Stimulated activated CD4-positive, alpha-beta T cell treated with anti-CD3 and anti-CD28 coated beads, Interleukin-2, amount 100 ng/mL, for 4 hours (primary cell): ENCODE results near the gene SNRNP200.

Experiments used
- DNase-seq: peaks from one replicate; pipeline ENCODE4 v3.0.0-alpha.2; 2020; ENCODE audit warnings: low read depth

SNRNP200 gene

DNA sequence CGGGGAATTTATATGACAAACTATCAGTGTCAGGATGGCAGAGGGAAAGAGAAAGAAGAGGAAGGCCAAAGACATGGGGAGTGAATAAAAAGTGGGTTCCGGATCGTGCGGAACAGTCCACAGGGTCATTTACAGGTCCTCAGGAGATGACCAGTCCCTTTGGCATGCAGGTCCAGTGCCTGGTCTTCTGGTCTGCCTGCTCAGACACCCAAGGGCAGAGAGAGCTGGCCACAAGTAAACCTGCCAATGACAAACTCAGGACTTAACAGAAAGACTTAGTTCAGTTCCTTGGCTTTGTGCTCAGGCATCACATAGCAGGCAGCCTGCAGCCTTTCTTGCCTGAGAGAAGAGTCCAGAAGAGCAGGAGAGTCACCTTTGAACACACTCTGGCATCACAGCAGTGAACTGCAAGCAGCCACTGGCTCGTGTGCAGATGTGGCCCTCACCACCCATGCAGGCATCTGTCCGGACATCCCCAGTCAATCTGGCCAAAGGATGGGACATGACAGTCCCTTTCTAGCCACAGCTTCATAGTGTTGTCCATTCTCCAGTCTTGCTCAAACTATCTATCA lies 53.5 kb downstream of the SNRNP200 start:
- DNase-seq = no peak

DNA sequence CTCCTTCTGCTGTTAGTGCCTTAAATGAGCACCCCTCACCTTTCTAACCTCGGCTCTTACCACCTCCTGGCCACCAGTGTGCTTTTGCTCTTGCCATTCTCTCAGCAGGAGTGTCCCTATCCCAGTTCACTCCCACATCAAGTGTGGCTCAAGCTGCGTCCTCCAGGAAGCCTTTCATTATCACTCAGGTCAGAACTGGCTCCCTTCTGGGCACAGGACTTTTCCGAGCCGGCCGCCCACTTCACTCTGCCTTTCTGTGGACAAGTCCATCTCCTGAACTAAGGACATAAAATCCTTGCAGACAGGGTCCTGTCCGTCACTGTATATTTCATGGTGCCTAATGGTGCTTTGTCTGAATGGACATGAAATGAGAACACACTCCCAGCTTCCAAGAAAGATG lies 55.2 kb downstream of the SNRNP200 start:
- no peak for DNase-seq

DNA sequence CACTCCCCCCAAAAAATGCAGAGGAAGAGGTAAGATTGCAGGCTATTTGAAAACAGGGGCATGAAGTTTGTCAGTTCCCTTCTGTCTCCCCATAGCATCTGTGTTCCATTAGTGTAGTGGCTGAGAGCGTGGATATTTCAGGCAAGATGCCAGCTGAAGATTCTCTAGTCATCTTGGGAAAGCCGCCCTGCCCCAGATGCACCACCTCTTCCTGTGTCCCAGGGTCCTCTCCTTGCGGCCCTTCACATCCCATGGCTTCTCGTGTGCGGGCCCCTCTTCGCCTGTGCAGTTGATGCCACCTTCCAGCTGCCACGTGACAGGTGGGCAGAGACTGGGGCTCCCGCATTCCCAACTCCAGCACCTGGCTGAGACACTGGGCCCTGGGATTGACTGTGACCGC lies 55.7 kb downstream of the SNRNP200 start:
- no peak for DNase-seq

DNA sequence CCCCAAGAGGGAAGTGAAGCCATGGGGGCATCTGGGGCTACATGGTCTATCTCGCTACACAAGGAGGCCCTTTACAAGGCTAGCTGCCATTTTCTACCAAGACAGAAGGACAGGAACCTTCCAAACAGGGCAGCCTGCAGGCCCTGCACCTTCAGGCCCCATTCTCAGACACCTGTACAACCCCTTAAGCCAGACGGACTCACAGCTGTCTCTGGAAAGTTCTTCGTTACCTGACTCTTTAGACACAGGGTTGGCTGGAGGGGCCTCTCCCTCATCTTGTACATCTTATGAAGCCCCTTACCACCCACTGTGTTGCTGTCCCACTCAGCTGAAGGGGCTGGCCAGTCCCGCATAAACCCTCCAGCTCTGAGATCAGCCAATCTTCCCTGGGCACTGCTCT lies 56.7 kb downstream of the SNRNP200 start:
- DNase-seq = no peak

DNA sequence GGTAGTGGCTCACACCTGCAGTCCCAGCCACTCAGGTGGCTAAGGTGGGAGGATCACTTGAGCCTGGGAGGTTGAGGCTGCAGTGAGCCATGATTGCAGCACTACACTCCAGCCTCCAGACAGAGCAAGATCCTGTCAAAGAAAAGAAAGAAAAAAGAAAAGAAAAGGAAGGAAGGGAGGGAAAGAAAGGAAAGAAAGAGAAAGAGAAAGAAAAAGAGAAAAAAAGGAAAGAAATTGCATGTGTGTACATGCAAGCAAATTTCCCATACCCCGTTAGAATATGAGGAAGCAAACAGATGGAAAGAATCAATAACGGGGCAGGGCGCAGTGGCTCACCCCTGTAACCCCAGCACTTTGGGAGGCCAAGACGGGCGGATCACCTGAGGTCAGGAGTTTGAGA lies 57.5 kb downstream of the SNRNP200 start:
- no peak for DNase-seq

DNA sequence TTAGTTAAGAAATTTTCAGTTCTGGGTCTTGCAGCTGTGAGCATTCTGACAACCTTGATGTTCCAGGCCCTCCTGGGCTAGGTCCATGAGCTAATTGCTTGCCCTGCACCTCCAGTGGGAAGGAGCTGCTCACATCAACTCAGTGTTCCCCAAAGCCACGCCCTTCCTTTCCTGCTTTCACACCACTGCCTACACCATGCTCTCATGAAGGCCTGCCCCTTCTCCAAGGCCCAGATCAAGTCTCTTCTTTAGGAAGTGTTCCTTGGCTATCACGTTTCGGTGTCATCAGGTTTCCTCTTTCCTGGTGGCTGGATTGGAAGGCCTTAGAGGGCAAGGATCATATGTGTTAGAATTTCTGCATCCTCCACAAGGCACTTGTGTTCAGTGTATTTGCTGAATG lies 58.3 kb downstream of the SNRNP200 start:
- no peak for DNase-seq

DNA sequence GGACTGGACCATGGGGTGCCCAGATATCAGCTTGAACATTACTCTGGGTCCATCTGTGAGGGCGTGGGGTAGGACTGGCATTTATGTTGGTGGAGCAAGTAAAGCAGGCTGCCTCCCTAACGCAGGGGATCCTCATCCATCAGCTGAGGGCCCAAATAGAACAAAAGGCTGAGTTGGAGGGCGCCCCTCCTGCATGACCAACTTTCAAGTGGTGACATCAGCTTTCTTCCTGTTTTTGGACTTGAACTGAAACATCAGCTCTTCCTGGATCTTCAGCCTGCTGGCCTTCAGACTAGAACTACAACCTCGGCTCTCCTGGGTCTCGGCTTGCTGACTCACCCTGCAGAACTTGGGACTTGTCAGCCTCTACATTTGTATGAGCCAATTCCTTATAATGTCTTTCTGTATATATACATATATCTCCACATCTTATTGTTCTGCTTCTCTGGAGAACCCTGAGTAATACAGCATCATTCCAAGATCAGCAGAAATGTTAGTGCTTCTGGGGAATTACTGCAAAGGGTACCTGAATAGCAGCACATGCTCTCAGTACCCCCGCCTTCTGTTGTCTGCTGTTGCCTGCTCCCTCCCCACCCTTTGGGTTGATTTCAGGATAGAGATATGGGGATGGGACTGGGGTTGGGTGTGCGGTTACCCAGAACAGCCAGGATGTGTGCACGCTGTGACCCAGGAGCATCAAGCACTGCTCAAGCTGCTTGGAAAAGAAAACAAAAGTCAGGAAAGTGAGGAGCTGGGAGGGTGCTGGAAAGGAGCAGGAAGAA lies 59.5 kb downstream of the SNRNP200 start:
- no peak for DNase-seq

DNA sequence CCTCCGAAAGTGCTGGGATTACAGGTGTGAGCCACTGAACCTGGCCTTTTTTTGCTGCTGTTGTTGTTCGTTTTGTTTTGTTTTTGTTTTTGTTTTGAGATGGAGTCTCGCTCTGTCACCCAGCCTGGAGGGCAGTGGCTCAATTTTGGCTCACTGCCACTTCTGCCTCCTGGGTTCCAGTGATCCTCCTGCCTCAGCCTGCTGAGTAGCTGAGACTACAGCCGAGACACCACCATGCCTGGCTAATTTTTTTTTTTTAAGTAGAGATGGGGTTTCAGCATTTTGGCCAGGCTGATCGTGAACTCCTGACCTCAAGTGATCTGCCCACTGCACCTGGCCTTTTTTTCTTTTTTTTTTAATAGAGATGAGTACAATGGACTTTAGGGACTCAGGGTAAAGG lies 61.5 kb downstream of the SNRNP200 start:
- DNase-seq = no peak

DNA sequence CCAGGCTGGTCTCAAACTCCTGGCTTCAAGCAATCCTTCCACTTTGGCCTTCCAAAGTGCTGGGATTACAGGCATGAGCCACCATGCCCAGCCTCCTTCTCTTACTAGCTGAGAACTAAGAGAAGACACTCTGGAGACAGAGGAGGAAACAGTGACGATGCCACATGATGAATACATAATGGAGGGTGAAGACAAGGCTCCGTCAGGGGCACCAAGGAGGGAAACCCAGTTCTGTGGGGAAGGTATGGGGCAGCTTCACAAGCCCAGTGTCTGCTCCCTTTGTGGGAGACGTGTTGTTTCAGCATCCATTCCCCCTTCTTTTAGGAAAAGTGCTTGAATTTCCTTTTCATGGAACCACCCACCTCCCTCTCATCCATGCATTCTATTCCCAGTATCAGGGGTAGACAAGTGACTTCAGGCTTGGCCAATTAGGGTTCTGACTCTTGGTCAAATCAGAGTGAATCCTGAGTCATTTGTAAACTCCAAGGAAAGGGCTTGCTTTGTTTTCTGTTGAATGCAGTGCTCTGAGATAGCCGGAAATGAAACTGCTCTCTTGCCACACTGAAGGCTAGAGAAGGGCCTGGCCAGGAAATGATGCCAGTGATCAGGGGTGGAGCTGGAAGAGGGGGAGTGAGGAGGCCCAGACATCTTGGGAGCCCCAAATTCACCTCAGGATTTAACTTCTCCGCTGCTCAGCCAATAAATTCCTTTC lies 63.3 kb downstream of the SNRNP200 start:
- no peak for DNase-seq

DNA sequence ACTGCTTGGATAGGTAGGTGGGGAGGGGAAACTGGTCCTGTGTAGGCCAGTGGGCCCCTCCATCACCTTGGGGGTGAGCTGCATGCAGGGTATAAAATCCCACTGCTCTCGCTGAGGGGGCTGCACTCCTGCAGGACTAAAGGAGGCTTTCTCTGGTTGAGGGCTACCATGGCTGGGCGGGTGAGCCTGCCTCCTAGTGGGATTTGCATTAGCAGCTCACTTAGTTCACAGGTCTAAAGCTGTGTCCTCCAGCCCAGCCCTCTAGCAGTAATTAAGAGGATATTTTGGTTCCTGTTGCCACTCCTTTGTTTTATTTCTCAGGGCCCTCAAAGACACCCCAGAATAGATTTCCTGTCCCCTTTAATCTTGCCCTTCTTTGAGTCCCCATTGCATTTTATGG lies 64.1 kb downstream of the SNRNP200 start:
- no peak for DNase-seq

DNA sequence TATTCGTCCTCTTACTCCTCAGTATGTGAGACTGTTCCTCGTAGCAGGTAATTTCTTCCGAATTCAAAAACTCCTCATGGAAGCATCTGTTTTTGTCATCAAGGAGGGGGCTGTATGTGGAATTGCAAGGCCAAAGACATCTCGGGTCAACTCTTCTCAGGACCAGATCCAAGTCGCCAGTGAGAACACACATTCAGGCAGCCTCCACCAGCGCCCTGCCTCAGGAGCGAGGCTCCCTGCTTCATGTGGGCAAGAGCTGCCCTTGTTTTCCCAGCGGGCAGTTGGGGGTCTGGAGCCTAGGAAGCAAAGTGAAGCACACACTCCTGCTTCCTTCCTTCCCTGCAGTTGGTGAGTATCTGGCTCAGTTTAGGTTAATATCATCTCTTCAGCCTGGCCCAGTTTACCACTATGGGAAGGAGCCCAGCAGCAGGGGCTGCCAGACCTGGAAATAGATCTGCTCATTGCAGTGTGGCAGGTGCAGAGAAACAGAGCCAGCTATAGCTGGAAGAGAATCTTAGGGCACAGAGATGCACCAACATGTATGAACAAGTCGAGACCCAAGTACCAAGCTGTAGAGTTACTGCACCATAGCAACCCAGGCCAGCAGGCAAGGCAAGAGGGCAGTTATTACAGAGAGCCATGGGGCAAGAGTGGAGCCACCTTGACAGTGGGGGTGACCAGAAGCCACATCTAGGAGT lies 64.9 kb downstream of the SNRNP200 start:
- DNase-seq = no peak

DNA sequence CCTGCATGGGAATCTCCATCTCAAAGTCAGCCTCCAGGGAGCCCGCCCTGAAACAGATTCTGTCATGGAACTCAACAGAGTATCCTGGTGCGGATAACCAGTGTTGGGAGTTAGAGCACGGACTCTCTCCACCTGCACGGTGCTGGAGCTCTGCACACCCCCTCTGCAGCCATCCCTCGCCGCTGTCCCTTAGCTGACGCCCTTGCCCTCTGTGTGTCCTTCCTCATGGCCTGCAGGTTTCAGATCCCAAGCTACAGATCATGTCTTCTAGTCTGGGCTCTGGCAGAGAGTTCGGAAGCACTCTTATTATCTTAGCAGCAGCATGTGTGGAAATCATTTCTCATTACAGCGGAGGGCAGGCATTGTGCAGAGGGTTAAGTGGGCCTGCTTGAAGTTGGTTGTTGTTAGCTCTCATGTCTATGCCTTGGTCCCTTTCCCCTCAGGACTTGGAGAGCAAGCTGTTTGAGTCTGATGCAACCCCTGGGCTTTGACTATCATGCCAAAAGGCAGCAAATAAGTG lies 65.5 kb downstream of the SNRNP200 start:
- DNase-seq = no peak

DNA sequence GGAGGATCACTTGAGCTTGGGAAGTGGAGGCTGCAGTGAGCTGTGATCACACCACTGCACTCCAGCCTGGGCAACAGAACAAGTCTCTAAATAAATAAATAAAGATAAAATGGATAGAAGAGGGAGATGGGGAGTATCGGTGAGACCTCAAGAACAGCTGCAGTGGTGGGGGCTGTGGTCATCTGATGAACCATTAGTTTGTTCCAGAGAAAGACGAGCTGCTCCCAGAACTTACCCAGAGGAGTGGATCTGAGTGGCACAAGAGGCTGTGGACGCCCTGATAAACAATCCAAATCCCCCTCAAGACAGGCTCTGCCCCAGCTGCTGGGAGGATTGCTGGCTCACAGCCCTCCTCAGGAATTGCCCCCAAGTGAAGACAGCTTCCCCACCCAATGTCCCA lies 66.3 kb downstream of the SNRNP200 start:
- DNase-seq = no peak

DNA sequence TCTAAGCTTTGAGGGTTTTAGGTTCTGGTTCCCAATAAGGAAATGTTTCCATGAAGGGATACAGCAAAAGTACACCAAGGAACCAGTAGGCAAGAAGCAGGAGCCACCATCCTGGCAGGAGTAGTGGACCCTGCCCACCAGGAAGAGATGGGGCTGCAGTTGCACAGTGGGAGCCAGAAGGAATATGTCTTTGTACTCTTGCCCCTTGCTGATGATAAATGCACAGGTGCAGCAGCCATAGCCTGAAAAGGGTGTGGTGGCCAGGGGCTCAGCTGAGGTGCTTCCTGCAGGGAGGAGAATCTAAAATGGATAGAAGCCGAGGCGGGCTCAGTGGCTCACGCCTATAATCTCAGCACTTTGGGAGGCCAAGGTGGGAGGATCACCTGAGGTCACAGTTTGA lies 67.1 kb downstream of the SNRNP200 start:
- DNase-seq = no peak

DNA sequence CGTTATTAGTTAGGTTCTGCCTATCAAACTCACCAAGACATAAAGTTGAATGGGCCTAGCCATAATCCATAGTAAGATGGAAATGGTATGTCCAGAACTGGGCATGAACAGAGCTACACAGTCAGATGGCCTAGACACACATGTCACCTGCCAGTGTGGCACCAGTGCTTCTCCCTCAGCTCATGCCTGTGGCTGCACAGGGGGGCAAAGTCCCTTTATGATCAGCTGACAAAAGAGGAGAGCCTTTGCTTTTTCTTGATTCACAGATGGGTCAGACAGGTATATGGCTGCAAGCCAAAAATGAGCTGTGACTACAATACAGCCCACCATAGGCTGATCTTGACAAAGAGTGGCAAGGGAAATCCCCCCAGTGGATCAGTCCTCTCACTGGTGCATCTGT lies 68.5 kb downstream of the SNRNP200 start:
- DNase-seq = no peak

DNA sequence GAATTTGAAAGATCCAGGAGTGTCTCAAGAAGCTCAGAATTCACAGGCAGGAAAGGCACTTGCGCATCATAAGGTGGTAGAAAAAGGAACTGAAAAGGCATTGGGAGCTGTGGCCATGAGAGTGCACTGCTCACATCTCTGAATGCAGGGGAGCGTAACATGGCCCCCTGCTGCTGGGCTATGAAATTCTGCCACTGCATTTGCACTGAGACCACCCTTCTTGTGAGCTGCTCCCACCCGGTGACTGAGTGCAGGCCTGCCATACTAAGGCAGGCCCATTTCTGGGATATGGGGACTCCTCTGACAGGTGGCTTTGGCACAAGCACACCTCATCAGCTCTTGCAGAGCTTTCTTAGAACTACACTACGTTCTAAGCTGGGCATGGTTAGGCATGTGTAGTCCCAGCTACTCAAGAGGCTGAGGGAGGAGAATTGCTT lies 71.4 kb downstream of the SNRNP200 start:
- no peak for DNase-seq

DNA sequence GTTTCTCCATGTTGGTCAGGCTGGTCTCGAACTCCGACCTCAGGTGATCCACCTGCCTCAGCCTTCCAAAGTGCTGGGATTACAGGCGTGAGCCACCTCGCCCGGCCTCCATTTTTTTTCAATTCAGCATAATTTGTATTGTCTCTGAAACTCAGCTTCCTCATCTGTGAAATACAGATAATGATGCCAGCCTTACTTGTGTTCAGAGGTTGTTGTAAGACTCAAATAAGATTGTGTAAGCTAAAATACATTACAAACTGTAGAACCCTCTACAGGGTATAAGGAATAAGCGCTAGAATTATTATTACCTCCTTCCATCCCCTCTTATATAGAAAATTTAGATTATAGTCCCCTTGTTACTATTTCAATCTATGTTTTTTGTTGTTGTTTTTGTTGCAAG lies 71.9 kb downstream of the SNRNP200 start:
- no peak for DNase-seq

DNA sequence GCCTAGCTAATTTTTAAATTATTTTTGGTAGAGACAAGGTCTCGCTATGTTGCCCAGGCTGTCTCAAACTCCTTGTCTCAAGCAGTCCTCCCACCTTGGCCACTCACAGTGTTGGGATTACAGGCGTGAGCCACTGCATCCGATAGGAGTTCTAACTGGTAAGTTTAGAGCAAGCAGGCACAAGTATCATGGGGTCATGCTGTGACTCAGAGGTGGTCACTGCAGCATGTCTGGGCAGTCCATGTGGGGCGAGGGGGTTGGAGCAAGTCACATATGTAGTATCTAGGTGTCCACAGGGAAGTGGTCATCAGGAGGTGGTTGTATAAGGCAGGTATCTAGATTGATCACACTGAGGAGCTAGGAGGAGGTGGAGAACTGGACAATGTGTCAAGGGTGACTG lies 74.0 kb downstream of the SNRNP200 start:
- no peak for DNase-seq

DNA sequence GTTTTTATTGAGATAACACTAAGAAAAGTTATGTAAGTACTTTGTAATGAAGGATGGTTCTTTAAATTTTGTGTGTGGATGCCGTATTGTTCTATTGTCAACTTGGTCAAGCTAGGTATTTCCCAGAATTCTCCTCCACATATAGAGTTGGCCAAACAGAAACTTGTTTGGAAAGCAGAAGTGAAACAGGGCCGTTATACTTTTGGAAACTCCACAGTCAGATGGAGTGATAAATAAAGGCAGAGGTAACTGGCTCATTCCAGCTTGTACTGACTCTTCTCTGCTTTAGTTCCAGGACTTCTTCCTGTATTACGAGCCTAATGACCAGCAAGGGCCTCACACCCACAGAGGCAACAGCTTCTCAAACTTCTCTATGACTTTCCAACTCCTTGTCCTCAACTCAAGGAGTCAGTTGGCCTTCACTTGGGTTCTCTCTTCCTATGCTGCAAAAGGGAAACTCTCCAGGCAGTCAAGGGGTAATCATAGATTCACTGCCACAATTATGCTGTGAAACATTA lies 80.3 kb downstream of the SNRNP200 start:
- DNase-seq = no peak
